Measurements from ENCODE around the gene IFT52.
"Not testable (repeated sequence)": the region's sequence is repeated elsewhere in the genome, so short reads cannot be mapped to it uniquely, and the experiment has no call there.

The IFT52 gene

GRCh38 chr20:43653966-43654365 lies 63.2 kb downstream of the IFT52 start:
- H3K9me3 ChIP-seq (ENCODE audit: insufficient read depth, low read length) = no peaks in the 10 kb centered on the region
- no peak overlapping the region for H3K9ac ChIP-seq (ENCODE audit: insufficient read length, low read depth)
- DNase-seq (ENCODE audit: low read depth, low spot score) = no peak
- H3K4me1 ChIP-seq (ENCODE audit: insufficient read depth, insufficient read length) = no peaks in the 10 kb centered on the region
- H3K27me3 ChIP-seq (ENCODE audit: insufficient read depth, insufficient read length) = no peaks in the 10 kb centered on the region
- peaks cover 3% of the 10 kb centered on the region for H3K36me3 ChIP-seq (ENCODE audit: insufficient read depth, insufficient read length, low read length)
- no peak overlapping the region for H3K4me3 ChIP-seq (ENCODE audit: insufficient read length, low read depth)
- TF ChIP-seq YY1 (IDR thresholded peaks at IDR 0.05; ENCODE audit: insufficient read depth, insufficient read length) (no peak), SUZ12 (IDR thresholded peaks at IDR 0.05; ENCODE audit: extremely low read depth, insufficient read depth, insufficient read length) (no peak), ZNF274 (IDR thresholded peaks at IDR 0.05; ENCODE audit: low read depth, low read length) (no peak)

- not testable (repeated sequence) for H3K36me3 ChIP-seq (ENCODE audit: insufficient read depth, insufficient read length, low read length); H3K4me3 ChIP-seq (ENCODE audit: insufficient read length, low read depth); H3K4me1 ChIP-seq (ENCODE audit: insufficient read depth, insufficient read length); H3K9me3 ChIP-seq (ENCODE audit: insufficient read depth, low read length); H3K9ac ChIP-seq (ENCODE audit: insufficient read length, low read depth); DNase-seq (ENCODE audit: low read depth, low spot score); H3K27me3 ChIP-seq (ENCODE audit: insufficient read depth, insufficient read length)
Observed at GRCh38 chr20:43655176-43655575, 64.4 kb downstream of the IFT52 start.

- peaks cover 5% of the 10 kb centered on the region for H3K4me1 ChIP-seq (ENCODE audit: insufficient read depth, insufficient read length)
- H3K4me3 ChIP-seq (ENCODE audit: insufficient read length, low read depth) = no peak overlapping the region
- no peaks in the 10 kb centered on the region for H3K36me3 ChIP-seq (ENCODE audit: insufficient read depth, insufficient read length, low read length)
- TF ChIP-seq SUZ12 (IDR thresholded peaks at IDR 0.05; ENCODE audit: extremely low read depth, insufficient read depth, insufficient read length) = no peak
- no peak for TF ChIP-seq YY1 (IDR thresholded peaks at IDR 0.05; ENCODE audit: insufficient read depth, insufficient read length)
- no peak for TF ChIP-seq ZNF274 (IDR thresholded peaks at IDR 0.05; ENCODE audit: low read depth, low read length)
- H3K9me3 ChIP-seq (ENCODE audit: insufficient read depth, low read length) = no peaks in the 10 kb centered on the region
- no peak overlapping the region for H3K9ac ChIP-seq (ENCODE audit: insufficient read length, low read depth)
- DNase-seq (ENCODE audit: low read depth, low spot score) = no peak
- H3K27me3 ChIP-seq (ENCODE audit: insufficient read depth, insufficient read length) = no peaks in the 10 kb centered on the region
Observed at GRCh38 chr20:43655937-43656336, 65.2 kb downstream of the IFT52 start.

- Histone ChIP-seq H3K9me3 (ENCODE audit: insufficient read depth, low read length) (no peaks in the 10 kb centered on the region), H3K4me1 (ENCODE audit: insufficient read depth, insufficient read length) (peaks cover 5% of the 10 kb centered on the region), H3K36me3 (ENCODE audit: insufficient read depth, insufficient read length, low read length) (no peaks in the 10 kb centered on the region), H3K9ac (ENCODE audit: insufficient read length, low read depth) (peak overlapping the region; percentile 98), H3K27me3 (ENCODE audit: insufficient read depth, insufficient read length) (no peaks in the 10 kb centered on the region), H3K4me3 (ENCODE audit: insufficient read length, low read depth) (peak overlapping the region; percentile 96)
- TF ChIP-seq ZNF274 (IDR thresholded peaks at IDR 0.05; ENCODE audit: low read depth, low read length) = no peak
- no peak for TF ChIP-seq SUZ12 (IDR thresholded peaks at IDR 0.05; ENCODE audit: extremely low read depth, insufficient read depth, insufficient read length)
- TF ChIP-seq YY1 (IDR thresholded peaks at IDR 0.05; ENCODE audit: insufficient read depth, insufficient read length) = no peak
- no peak for DNase-seq (ENCODE audit: low read depth, low spot score)
Observed at GRCh38 chr20:43658069-43658722, 67.5 kb downstream of the IFT52 start.

- Histone ChIP-seq H3K9ac (ENCODE audit: insufficient read length, low read depth) (no peak overlapping the region), H3K9me3 (ENCODE audit: insufficient read depth, low read length) (no peaks in the 10 kb centered on the region), H3K36me3 (ENCODE audit: insufficient read depth, insufficient read length, low read length) (no peaks in the 10 kb centered on the region), H3K4me3 (ENCODE audit: insufficient read length, low read depth) (no peak overlapping the region), H3K4me1 (ENCODE audit: insufficient read depth, insufficient read length) (peaks cover 5% of the 10 kb centered on the region), H3K27me3 (ENCODE audit: insufficient read depth, insufficient read length) (no peaks in the 10 kb centered on the region)
- TF ChIP-seq ZNF274 (IDR thresholded peaks at IDR 0.05; ENCODE audit: low read depth, low read length) = no peak
- no peak for TF ChIP-seq SUZ12 (IDR thresholded peaks at IDR 0.05; ENCODE audit: extremely low read depth, insufficient read depth, insufficient read length)
- no peak for TF ChIP-seq YY1 (IDR thresholded peaks at IDR 0.05; ENCODE audit: insufficient read depth, insufficient read length)
- no peak for DNase-seq (ENCODE audit: low read depth, low spot score)
Observed at GRCh38 chr20:43658723-43659419, 68.1 kb downstream of the IFT52 start.

GRCh38 chr20:43662943-43663655 lies 72.4 kb downstream of the IFT52 start:
- Histone ChIP-seq H3K4me3 (ENCODE audit: insufficient read length, low read depth) (no peak overlapping the region), H3K27me3 (ENCODE audit: insufficient read depth, insufficient read length) (no peaks in the 10 kb centered on the region), H3K9me3 (ENCODE audit: insufficient read depth, low read length) (no peaks in the 10 kb centered on the region), H3K9ac (ENCODE audit: insufficient read length, low read depth) (no peak overlapping the region), H3K36me3 (ENCODE audit: insufficient read depth, insufficient read length, low read length) (no peaks in the 10 kb centered on the region), H3K4me1 (ENCODE audit: insufficient read depth, insufficient read length) (peaks cover 11% of the 10 kb centered on the region)
- DNase-seq (ENCODE audit: low read depth, low spot score) = no peak
- TF ChIP-seq SUZ12 (IDR thresholded peaks at IDR 0.05; ENCODE audit: extremely low read depth, insufficient read depth, insufficient read length) = no peak
- no peak for TF ChIP-seq YY1 (IDR thresholded peaks at IDR 0.05; ENCODE audit: insufficient read depth, insufficient read length)
- TF ChIP-seq ZNF274 (IDR thresholded peaks at IDR 0.05; ENCODE audit: low read depth, low read length) = no peak

- Histone ChIP-seq H3K9ac (ENCODE audit: insufficient read length, low read depth) (peak overlapping the region; percentile 26), H3K36me3 (ENCODE audit: insufficient read depth, insufficient read length, low read length) (peaks cover 24% of the 10 kb centered on the region), H3K4me3 (ENCODE audit: insufficient read length, low read depth) (no peak overlapping the region), H3K9me3 (ENCODE audit: insufficient read depth, low read length) (no peaks in the 10 kb centered on the region), H3K4me1 (ENCODE audit: insufficient read depth, insufficient read length) (peaks cover 14% of the 10 kb centered on the region), H3K27me3 (ENCODE audit: insufficient read depth, insufficient read length) (no peaks in the 10 kb centered on the region)
- peak; percentile 27 for DNase-seq (ENCODE audit: low read depth, low spot score)
- TF ChIP-seq SUZ12 (IDR thresholded peaks at IDR 0.05; ENCODE audit: extremely low read depth, insufficient read depth, insufficient read length) (no peak), ZNF274 (IDR thresholded peaks at IDR 0.05; ENCODE audit: low read depth, low read length) (no peak), YY1 (IDR thresholded peaks at IDR 0.05; ENCODE audit: insufficient read depth, insufficient read length) (no peak)
Observed at GRCh38 chr20:43665466-43666176, 74.9 kb downstream of the IFT52 start.
